Tibial nerve (tissue), 4 donors: ENCODE data around the gene SLCO3A1.

Source experiments
- CTCF ChIP-seq, 5 experiments: fragments of 200-600 bp in 3 of 5; fragments of 450-650 bp in 2 of 5; sonication (generic) in 3 of 5; IDR thresholded peaks; one replicate each; pipeline ENCODE4 v1.5.1; 2016 to 2019; ENCODE audit warnings: antibody characterized with exemption in 5 of 5, mild to moderate bottlenecking in 3 of 5, moderate library complexity in 2 of 5
- EP300 ChIP-seq, 2 donors: sonication (generic); formaldehyde crosslinking; IDR thresholded peaks; one replicate each; pipeline ENCODE4 v1.6.1; 2017; ENCODE audit warnings: antibody characterized with exemption in 2 of 2, mild to moderate bottlenecking in 1 of 2

GRCh38 chr15:92000709-92001108 lies 147.2 kb downstream of the SLCO3A1 start:
- TF ChIP-seq CTCF (IDR thresholded peaks at IDR 0.05) (no peak), EP300 (IDR thresholded peaks at IDR 0.05) (no peak)
